H1 (cell line): ENCODE data around the gene KLRK1. TPM values are rescaled to one million over a fixed set of nuclear protein-coding genes. Genes with fewer than 3 reads are reported as not detected.

Experiments used
- CTCF ChIA-PET: fragments of 300-600 bp; sonication (Branson Sonifier 250); formaldehyde crosslinking; loops from one replicate; lab custom pipeline; 2021; ENCODE audit not compliant: partially characterized antibody; lab: Charles Lee
- POLR2A ChIA-PET: fragments of 300-600 bp; sonication (Branson Sonifier 250); formaldehyde crosslinking; loops from one replicate; lab custom pipeline; 2021; ENCODE audit warnings: inconsistent platforms; ENCODE audit not compliant: partially characterized antibody; lab: Charles Lee
- DNase-seq, 2 experiments: peaks; one replicate each; pipeline versions ENCODE4 v3.0.0 to v3.0.0-alpha.2; 2010 to 2022; ENCODE audit warnings: low spot score in 2 of 2, low read depth in 1 of 2, mixed read lengths in 1 of 2
- FAIRE-seq: peaks from 2 replicates; lab custom pipeline; 2011; peaks lifted over from hg19 to GRCh38; lab: Jason Lieb, UNC
- H2AFZ ChIP-seq: 2 replicates; pipeline ENCODE4 v1.8.1; 2012; ENCODE audit warnings: low read length, inconsistent platforms
- H2AK5ac ChIP-seq: 2 replicates; pipeline ENCODE4 v1.6.1; 2013; ENCODE audit warnings: low read depth, low read length
- H2BK120ac ChIP-seq: replicated peaks from 2 replicates; pipeline ENCODE3; 2013; ENCODE audit warnings: low read depth, low read length, inconsistent platforms
- H2BK12ac ChIP-seq: 2 replicates; pipeline ENCODE4 v1.6.1; 2013; ENCODE audit warnings: low read depth, low read length
- H2BK15ac ChIP-seq: 2 replicates; pipeline ENCODE4 v1.6.1; 2013; ENCODE audit warnings: low read length
- H2BK20ac ChIP-seq: 2 replicates; pipeline ENCODE4 v1.6.1; 2013; ENCODE audit warnings: low read length
- H2BK5ac ChIP-seq: 2 replicates; pipeline ENCODE4 v1.6.1; 2013; ENCODE audit warnings: low read depth, low read length
- H3K14ac ChIP-seq: 2 replicates; pipeline ENCODE4 v1.6.1; 2013; ENCODE audit warnings: inconsistent platforms; ENCODE audit not compliant: insufficient read length
- H3K18ac ChIP-seq: 2 replicates; pipeline ENCODE4 v1.6.1; 2013; ENCODE audit warnings: low read length; ENCODE audit errors: extremely low read depth
- H3K23ac ChIP-seq: 2 replicates; pipeline ENCODE4 v1.6.1; 2013; ENCODE audit warnings: inconsistent platforms; ENCODE audit not compliant: insufficient read length
- H3K23me2 ChIP-seq: 2 replicates; pipeline ENCODE4 v1.6.1; 2013; ENCODE audit warnings: low read depth, low read length
- H3K27ac ChIP-seq: 2 replicates; pipeline ENCODE4 v1.6.1; 2011; ENCODE audit warnings: low read depth, low read length, inconsistent platforms
- H3K27me3 ChIP-seq, 4 experiments: replicated peaks in 1 of 4; 1 replicate in 1 of 4; 2 replicates in 3 of 4; pipeline versions ENCODE4 v1.6.1 to v1.8.1; 2011 to 2013; ENCODE audit warnings: low read length in 3 of 4, mild to moderate bottlenecking in 3 of 4, inconsistent platforms in 2 of 4, mixed read lengths in 2 of 4, moderate library complexity in 1 of 4; ENCODE audit not compliant: control insufficient read depth in 3 of 4, insufficient read depth in 3 of 4; ENCODE audit errors: extremely low read depth in 1 of 4
- H3K36me3 ChIP-seq, 4 experiments: 2 replicates each; pipeline versions ENCODE4 v1.6.1 to v1.8.1; 2011 to 2013; ENCODE audit warnings: mild to moderate bottlenecking in 4 of 4, low read length in 3 of 4, moderate library complexity in 2 of 4, control low read depth in 1 of 4, inconsistent platforms in 1 of 4; ENCODE audit not compliant: insufficient read depth in 4 of 4, control insufficient read depth in 2 of 4
- H3K4ac ChIP-seq: replicated peaks from 2 replicates; pipeline ENCODE3; 2013; ENCODE audit warnings: low read length, low read depth, mixed read lengths, inconsistent platforms; ENCODE audit not compliant: insufficient read length
- H3K4me1 ChIP-seq, 4 experiments: replicated peaks in 1 of 4; 1 replicate in 1 of 4; 2 replicates in 3 of 4; pipeline versions ENCODE4 v1.6.1 to v1.8.1; 2011 to 2013; ENCODE audit warnings: low read length in 3 of 4, inconsistent platforms in 2 of 4, mixed read lengths in 1 of 4; ENCODE audit not compliant: insufficient read depth in 4 of 4, control insufficient read depth in 3 of 4
- H3K4me2 ChIP-seq, 2 experiments: 2 replicates each; pipeline versions ENCODE4 v1.6.1 to v1.8.1; 2011 to 2013; ENCODE audit warnings: low read depth in 2 of 2, low read length in 2 of 2, control low read depth in 1 of 2, inconsistent platforms in 1 of 2, mild to moderate bottlenecking in 1 of 2; ENCODE audit not compliant: insufficient read depth in 1 of 2
- H3K4me3 ChIP-seq, 4 experiments: fragments of 200-600, 300-600 bp in 1 of 4; sonication (generic), shearing (Covaris generic), sonication (Bioruptor Twin) in 1 of 4; 2 replicates each; pipeline versions ENCODE4 v1.5.1 to v1.8.1; 2011 to 2016; ENCODE audit warnings: low read length in 4 of 4, low read depth in 3 of 4, control low read depth in 2 of 4, inconsistent platforms in 2 of 4, mild to moderate bottlenecking in 2 of 4, mixed read lengths in 1 of 4, moderate library complexity in 1 of 4; ENCODE audit not compliant: insufficient read depth in 2 of 4; ENCODE audit errors: extremely low read depth in 1 of 4
- H3K56ac ChIP-seq: replicated peaks from 2 replicates; pipeline ENCODE3; 2013; ENCODE audit warnings: low read depth, mild to moderate bottlenecking, mixed read lengths, low read length, inconsistent platforms; ENCODE audit not compliant: insufficient read length
- H3K79me1 ChIP-seq: 2 replicates; pipeline ENCODE4 v1.6.1; 2013; ENCODE audit warnings: low read depth, low read length, control low read depth
- H3K79me2 ChIP-seq, 2 experiments: 2 replicates each; pipeline versions ENCODE4 v1.6.1 to v1.8.1; 2012 to 2013; ENCODE audit warnings: low read length in 2 of 2, mild to moderate bottlenecking in 2 of 2, inconsistent platforms in 1 of 2; ENCODE audit not compliant: insufficient read depth in 2 of 2, control insufficient read depth in 1 of 2
- H3K9ac ChIP-seq, 4 experiments: replicated peaks in 1 of 4; 1 replicate in 1 of 4; 2 replicates in 3 of 4; pipeline versions ENCODE4 v1.6.1 to v1.8.1; 2011 to 2013; ENCODE audit warnings: low read depth in 3 of 4, low read length in 3 of 4, control low read depth in 2 of 4, mild to moderate bottlenecking in 2 of 4, moderate library complexity in 2 of 4, inconsistent platforms in 1 of 4; ENCODE audit errors: extremely low read depth in 1 of 4
- H3K9me3 ChIP-seq, 2 experiments: 2 replicates each; pipeline versions ENCODE4 v1.6.1 to v1.8.1; 2012 to 2013; ENCODE audit warnings: mild to moderate bottlenecking in 2 of 2, moderate library complexity in 2 of 2, control low read depth in 1 of 2, inconsistent platforms in 1 of 2, low read depth in 1 of 2, low read length in 1 of 2, mixed read lengths in 1 of 2; ENCODE audit not compliant: insufficient read depth in 2 of 2
- H4K20me1 ChIP-seq, 2 experiments: replicated peaks in 1 of 2; 2 replicates each; pipeline versions ENCODE3 to v1.8.1; 2011 to 2013; ENCODE audit warnings: inconsistent platforms in 2 of 2, low read length in 2 of 2, mild to moderate bottlenecking in 1 of 2; ENCODE audit not compliant: insufficient read depth in 2 of 2, control insufficient read depth in 1 of 2
- H4K5ac ChIP-seq: 2 replicates; pipeline ENCODE4 v1.6.1; 2013; ENCODE audit warnings: low read length, low read depth, mixed read lengths, inconsistent platforms; ENCODE audit not compliant: insufficient read length
- H4K8ac ChIP-seq: 2 replicates; pipeline ENCODE4 v1.8.0; 2013; ENCODE audit warnings: mild to moderate bottlenecking, moderate library complexity, low read length, inconsistent platforms; ENCODE audit not compliant: insufficient read depth; ENCODE audit errors: extremely low read depth
- H4K91ac ChIP-seq: replicated peaks from 2 replicates; pipeline ENCODE3; 2013; ENCODE audit warnings: low read length, mixed read lengths, inconsistent platforms; ENCODE audit not compliant: insufficient read length
- ASH2L ChIP-seq: fragments of 200-600, 300-600 bp; sonication (generic); IDR thresholded peaks from one replicate; pipeline ENCODE4 v1.7.1; 2017; ENCODE audit warnings: low read length
- ATF3 ChIP-seq: IDR thresholded peaks from 2 replicates; pipeline ENCODE4 v1.6.1; 2011; ENCODE audit warnings: low read depth, mild to moderate bottlenecking, low read length; ENCODE audit not compliant: insufficient read depth
- BCL11A ChIP-seq, 2 experiments: IDR thresholded peaks; one replicate each; pipeline ENCODE4 v1.6.1; 2011; ENCODE audit warnings: low read depth in 2 of 2, low read length in 2 of 2, mild to moderate bottlenecking in 2 of 2
- BRCA1 ChIP-seq: IDR thresholded peaks from 2 replicates; pipeline ENCODE4 v1.6.1; 2012; ENCODE audit warnings: low read depth, low read length, improper control_type of control experiment
- CBX8 ChIP-seq: fragments of 300-800, 300-1000 bp; sonication (generic); IDR thresholded peaks from 2 replicates; pipeline ENCODE4 v1.7.1; 2016; ENCODE audit warnings: low read depth, low read length, borderline replicate concordance
- CEBPB ChIP-seq: IDR thresholded peaks from 2 replicates; pipeline ENCODE4 v1.6.1; 2012; ENCODE audit warnings: low read depth, low read length
- EZH2 ChIP-seq: fragments of 200-600 bp; sonication (generic); IDR thresholded peaks from 2 replicates; pipeline ENCODE4 v1.7.1; 2012; ENCODE audit warnings: low read depth, mild to moderate bottlenecking, moderate library complexity, low read length, inconsistent platforms; ENCODE audit not compliant: severe bottlenecking
- GABPA ChIP-seq: IDR thresholded peaks from 2 replicates; pipeline ENCODE4 v1.6.1; 2011; ENCODE audit warnings: mild to moderate bottlenecking, low read length, moderate library complexity, borderline replicate concordance; ENCODE audit not compliant: insufficient read depth
- GTF2F1 ChIP-seq: IDR thresholded peaks from 2 replicates; pipeline ENCODE4 v1.6.1; 2012; ENCODE audit warnings: low read depth, low read length, improper control_type of control experiment, borderline replicate concordance
- KDM1A ChIP-seq: fragments of 200-600, 300-600 bp; sonication (generic); IDR thresholded peaks from 2 replicates; pipeline ENCODE4 v1.7.1; 2016; ENCODE audit warnings: mild to moderate bottlenecking, low read length, borderline replicate concordance
- ZNF274 ChIP-seq: IDR thresholded peaks from 2 replicates; pipeline ENCODE4 v1.7.0; 2012; ENCODE audit warnings: low read length, borderline replicate concordance; ENCODE audit errors: extremely low read depth
- WGBS, 2 experiments: shearing (Covaris generic) in 1 of 2; methylation state at CpG; one replicate each; pipeline versions ENCODE4 v1.1.6 to v1.1.7; 2013 to 2015; ENCODE audit warnings: low lambda C conversion rate in 2 of 2, mixed read lengths in 2 of 2, inconsistent platforms in 1 of 2, low coverage in 1 of 2, missing lambda C conversion rate in 1 of 2; ENCODE audit not compliant: insufficient replicate concordance in 2 of 2, insufficient coverage in 1 of 2, insufficient read length in 1 of 2; ENCODE audit errors: extremely low coverage in 1 of 2, missing lambda C conversion rate in 1 of 2; 5-methylcytosine and 5-hydroxymethylcytosine counted together
- long read RNA-seq, 2 experiments: library from RNA in 1 of 2; library from capped mRNA in 1 of 2; stranded (forward); transcript quantifications; one replicate each; pipeline ENCODE4 v2.0.0, GENCODE V29; 2021; ENCODE audit warnings: inconsistent platforms in 1 of 2
- polyA minus RNA-seq, 3 experiments: library from RNA; depleted of rRNA, polyadenylated mRNA; stranded (reverse); fragments of >200 nt; gene quantifications; 1 replicate in 2 of 3; 2 replicates in 1 of 3; pipeline ENCODE4 v1.2.3, GENCODE V29; 2011
- polyA plus RNA-seq, 7 experiments: library from polyadenylated mRNA; depleted of rRNA in 3 of 7; stranded (reverse) in 5 of 7; unstranded in 2 of 7; fragments of >200 nt in 5 of 7; fragments of 200-250 nt in 2 of 7; gene quantifications; 1 replicate in 5 of 7; 2 replicates in 1 of 7; 4 replicates in 1 of 7; pipeline versions ENCODE4 v1.2.1 to v1.2.3, GENCODE V29; 2011 to 2013; ENCODE audit warnings: missing spikeins in 2 of 7, mixed read lengths in 2 of 7
- total RNA-seq: library from RNA; stranded (reverse); fragmentation: NEBNext Ultra II Directional; extraction: Animal tissue kit (Norgen Biotek cat#: 25700); gene quantifications from 2 replicates; pipeline ENCODE4 v1.2.1, GENCODE V29; 2021

Gene KLRK1
- total RNA-seq (not detected in 2 replicates), polyA plus RNA-seq (2011; rRNA removed) (not detected in 2 replicates), polyA minus RNA-seq (2011; rRNA and poly(A)+ RNA removed) (not detected in 2 replicates)
- polyA plus RNA-seq (2011; cell fraction: cytosol; rRNA removed), result not detected
- not detected for polyA plus RNA-seq (2011; cell fraction: nucleus; rRNA removed)
- polyA plus RNA-seq (2012, experiment 1 of 2), result not detected in 4 replicates
- not detected for polyA plus RNA-seq (2012, experiment 2 of 2)
- not detected for polyA plus RNA-seq (2013, experiment 1 of 2)
- not detected for polyA plus RNA-seq (2013, experiment 2 of 2)
- not detected for polyA minus RNA-seq (2011; cell fraction: cytosol; rRNA and poly(A)+ RNA removed)
- polyA minus RNA-seq (2011; cell fraction: nucleus; rRNA and poly(A)+ RNA removed), result 0.40 TPM
- long read RNA-seq, experiment 1, result 0 reads
- long read RNA-seq, experiment 2, result 0 reads

- H2BK12ac ChIP-seq, result no peak within 1 kb of the TSS
- H4K91ac ChIP-seq, result no peak within 1 kb of the TSS
- no peaks in the 10 kb centered on the region for H3K36me3 ChIP-seq
- ChIA-PET POLR2A (no interaction called here), CTCF (no interaction called here)
- 86% methylated on average over 1 of the region's 1 CpG; no CpG with 5 or more reads in 1 of the 2 experiments for WGBS, 2 experiments
- H3K79me1 ChIP-seq, result no peaks in the 10 kb centered on the region
- no peak within 1 kb of the TSS for H3K27ac ChIP-seq
- H3K18ac ChIP-seq, result no peak within 1 kb of the TSS
- no peak within 1 kb of the TSS for H4K8ac ChIP-seq
- H3K23me2 ChIP-seq, result no peaks in the 10 kb centered on the region
- no peak within 1 kb of the TSS for H3K23ac ChIP-seq
- FAIRE-seq (no peak), DNase-seq (no peak)
- H2BK5ac ChIP-seq, result no peak within 1 kb of the TSS
- no peaks in the 10 kb centered on the region for H3K79me2 ChIP-seq
- H2AK5ac ChIP-seq, result no peak within 1 kb of the TSS
- no peak within 1 kb of the TSS for H2BK120ac ChIP-seq
- no peak within 1 kb of the TSS for H2AFZ ChIP-seq
- H3K4me3 ChIP-seq, result no peak within 1 kb of the TSS
- H4K20me1 ChIP-seq, result no peaks in the 10 kb centered on the region
- no peaks in the 10 kb centered on the region for H3K27me3 ChIP-seq
- H3K9me3 ChIP-seq, result no peaks in the 10 kb centered on the region
- H3K56ac ChIP-seq, result no peak within 1 kb of the TSS
- no peak within 1 kb of the TSS for H3K9ac ChIP-seq
- H3K4me1 ChIP-seq, result no peaks in the 10 kb centered on the region
- no peak within 1 kb of the TSS for H3K4me2 ChIP-seq
- H3K14ac ChIP-seq, result no peak within 1 kb of the TSS
- H4K5ac ChIP-seq, result no peak within 1 kb of the TSS
- H2BK20ac ChIP-seq, result no peak within 1 kb of the TSS
- no peak within 1 kb of the TSS for H3K4ac ChIP-seq
- H2BK15ac ChIP-seq, result no peak within 1 kb of the TSS
- TF ChIP-seq BRCA1 (no peak), ASH2L (no peak), KDM1A (no peak), EZH2 (no peak), BCL11A (IDR thresholded peaks at IDR 0.05; ENCODE audit: low read depth in 2 of 2, low read length in 2 of 2) (no peak), CEBPB (no peak), ZNF274 (no peak), GTF2F1 (no peak), ATF3 (no peak), GABPA (no peak), CBX8 (no peak)
Observed at GRCh38 chr12:10389904-10390303, at the start of gene KLRK1. TSS of gene KLRK1 (minus strand) at chr12:10390041. CDS start at chr12:10388810, 1,231 bp downstream.
